GM12878 (cell line): ENCODE data around the gene OTUB2. TPM values are rescaled to one million over a fixed set of nuclear protein-coding genes. Genes with fewer than 3 reads are reported as not detected.

Experiments
- ATAC-seq: fragments of 200-7000 bp; cut with Tn5 transposase; 3 replicates; pipeline ENCODE4 v1.9.1; 2020; ENCODE audit warnings: mild to moderate bottlenecking, moderate library complexity
- BruUV-seq: library from RNA; stranded (reverse); fragments of 400-500 nt; replicated peaks from 2 replicates; lab custom pipeline; 2021; lab: Mats Ljungman, UMichigan
- CTCF ChIA-PET: fragments of 300-600 bp; sonication (Branson Sonifier 250); formaldehyde crosslinking; extraction: SDS; loops from one replicate; lab custom pipeline; 2021; ENCODE audit warnings: inconsistent platforms; lab: Yijun Ruan, JAX
- POLR2A ChIA-PET: fragments of 350-600 bp; formaldehyde crosslinking; extraction: SDS; loops from one replicate; lab custom pipeline; 2021; ENCODE audit warnings: inconsistent platforms; lab: Charles Lee
- RAD21 ChIA-PET: fragments of 300-600 bp; sonication (Branson Sonifier 250); formaldehyde crosslinking; loops from one replicate; lab custom pipeline; 2023; ENCODE audit warnings: antibody characterized with exemption; ENCODE audit not compliant: unreplicated experiment; lab: Charles Lee
- SMC1A ChIA-PET: fragments of 300-600 bp; sonication (Branson Sonifier 250); formaldehyde crosslinking; loops from one replicate; lab custom pipeline; 2023; ENCODE audit not compliant: unreplicated experiment, uncharacterized antibody; lab: Charles Lee
- DNase-seq: peaks from one replicate; pipeline ENCODE4 v3.0.0-alpha.2; 2011; ENCODE audit warnings: low read depth, low spot score
- FAIRE-seq: peaks from 3 replicates; lab custom pipeline; 2011; peaks lifted over from hg19 to GRCh38; lab: Jason Lieb, UNC
- H2AFZ ChIP-seq: 2 replicates; pipeline ENCODE4 v1.6.0; 2011; ENCODE audit warnings: low read depth, low read length, control low read depth; ENCODE audit not compliant: control insufficient read depth
- H3K27ac ChIP-seq: 2 replicates; pipeline ENCODE4 v1.5.1; 2011; ENCODE audit warnings: control low read depth; ENCODE audit not compliant: control insufficient read depth, insufficient read depth
- H3K27me3 ChIP-seq, 2 experiments: replicated peaks in 1 of 2; 2 replicates each; pipeline versions ENCODE4 v1.6.0 to v1.6.1; 2011; ENCODE audit warnings: low read length in 1 of 2; ENCODE audit not compliant: control insufficient read depth in 2 of 2, insufficient read depth in 2 of 2
- H3K36me3 ChIP-seq, 2 experiments: 2 replicates each; pipeline ENCODE4 v1.5.1; 2011; ENCODE audit warnings: low read length in 1 of 2; ENCODE audit not compliant: control insufficient read depth in 2 of 2, insufficient read depth in 2 of 2
- H3K4me1 ChIP-seq: 2 replicates; pipeline ENCODE4 v1.6.1; 2011; ENCODE audit warnings: mild to moderate bottlenecking, low read length, moderate library complexity, mixed read lengths; ENCODE audit not compliant: control insufficient read depth, insufficient read depth
- H3K4me2 ChIP-seq: 2 replicates; pipeline ENCODE4 v1.6.0; 2011; ENCODE audit warnings: control low read depth; ENCODE audit not compliant: control insufficient read depth, insufficient read depth
- H3K4me3 ChIP-seq: fragments of 200-600 bp; sonication (generic); 2 replicates; pipeline ENCODE4 v1.5.1; 2016
- H3K79me2 ChIP-seq: 2 replicates; pipeline ENCODE4 v1.6.0; 2011; ENCODE audit warnings: low read length; ENCODE audit not compliant: control insufficient read depth, insufficient read depth
- H3K9ac ChIP-seq: 2 replicates; pipeline ENCODE4 v1.8.0; 2011; ENCODE audit warnings: low read length, control low read depth, mixed read lengths; ENCODE audit not compliant: control insufficient read depth, insufficient read depth
- H3K9me3 ChIP-seq: replicated peaks from 3 replicates; pipeline ENCODE4 v1.5.1; 2011; ENCODE audit warnings: mild to moderate bottlenecking, low read length; ENCODE audit not compliant: control insufficient read depth, insufficient read depth
- H4K20me1 ChIP-seq: 2 replicates; pipeline ENCODE4 v1.6.0; 2011; ENCODE audit not compliant: control insufficient read depth, insufficient read depth
- CBFB ChIP-seq: IDR thresholded peaks from 2 replicates; pipeline ENCODE4 v1.6.1; 2016; ENCODE audit warnings: antibody characterized with exemption, low read depth
- CBX5 ChIP-seq: sonication (generic); IDR thresholded peaks from 2 replicates; pipeline ENCODE4 v1.6.1; 2016; ENCODE audit warnings: low read depth, moderate library complexity, mild to moderate bottlenecking, inconsistent platforms
- EED ChIP-seq: sonication (generic); IDR thresholded peaks from 2 replicates; pipeline ENCODE4 v1.6.1; 2016; ENCODE audit warnings: antibody characterized with exemption, low read depth
- FOS ChIP-seq: IDR thresholded peaks from 3 replicates; pipeline ENCODE4 v1.6.1; 2011; ENCODE audit warnings: borderline replicate concordance; ENCODE audit not compliant: insufficient read length; ENCODE audit errors: extremely low read depth
- JUNB ChIP-seq: IDR thresholded peaks from 2 replicates; pipeline ENCODE4 v1.6.1; 2016; ENCODE audit warnings: antibody characterized with exemption, mild to moderate bottlenecking
- NFXL1 ChIP-seq: fragments of 450-650 bp; IDR thresholded peaks from 2 replicates; pipeline ENCODE4 v1.6.1; 2017; ENCODE audit warnings: antibody characterized with exemption, mild to moderate bottlenecking, borderline replicate concordance
- RAD21 ChIP-seq: IDR thresholded peaks from 2 replicates; pipeline ENCODE4 v1.6.1; 2011; ENCODE audit warnings: mild to moderate bottlenecking, low read depth, low read length, moderate library complexity; ENCODE audit not compliant: insufficient read depth
- RELA ChIP-seq: fragments of 450-650 bp; IDR thresholded peaks from 2 replicates; pipeline ENCODE4 v1.8.0; 2014; ENCODE audit warnings: borderline replicate concordance; ENCODE audit not compliant: partially characterized antibody
- SIN3A ChIP-seq: IDR thresholded peaks from 2 replicates; pipeline ENCODE4 v1.6.1; 2012; ENCODE audit warnings: low read depth, low read length, improper control_type of control experiment
- TAF1 ChIP-seq: IDR thresholded peaks from 2 replicates; pipeline ENCODE4 v1.6.1; 2011; ENCODE audit warnings: mild to moderate bottlenecking, low read depth, low read length, borderline replicate concordance
- TCF3 ChIP-seq: IDR thresholded peaks from 2 replicates; pipeline ENCODE4 v1.6.1; 2012; ENCODE audit warnings: low read depth, mild to moderate bottlenecking, low read length, borderline replicate concordance; ENCODE audit not compliant: insufficient read depth
- TCF7 ChIP-seq: IDR thresholded peaks from 2 replicates; pipeline ENCODE4 v1.6.1; 2014; ENCODE audit warnings: antibody characterized with exemption, borderline replicate concordance
- YY1 ChIP-seq: IDR thresholded peaks from 2 replicates; pipeline ENCODE4 v1.6.1; 2011; ENCODE audit warnings: low read depth, mild to moderate bottlenecking, low read length
- ZNF384 ChIP-seq: IDR thresholded peaks from 2 replicates; pipeline ENCODE4 v1.6.1; 2012; ENCODE audit warnings: low read depth, mild to moderate bottlenecking, low read length, improper control_type of control experiment, borderline replicate concordance
- WGBS: methylation state at CpG from one replicate; pipeline ENCODE4 v1.1.6; 2016; ENCODE audit warnings: low lambda C conversion rate; ENCODE audit not compliant: insufficient replicate concordance, insufficient coverage; ENCODE audit errors: missing lambda C conversion rate; 5-methylcytosine and 5-hydroxymethylcytosine counted together
- in situ Hi-C: fragments of 300-500 bp; cut with MboI; formaldehyde crosslinking; loops from 9 replicates; pipeline ENCODE4 v1.14.3; 2018; ENCODE audit warnings: mixed read lengths
- intact Hi-C: fragments of 100-400 bp; cut with micrococcal nuclease; formaldehyde crosslinking; loops from one replicate; pipeline ENCODE4 v1.14.2; 2022; ENCODE audit not compliant: unreplicated experiment
- polyA plus RNA-seq, 11 experiments: library from polyadenylated mRNA; depleted of rRNA in 4 of 11; unstranded in 6 of 11; stranded (reverse) in 5 of 11; fragments of >200 nt; fragmentation: Nextera tagmentation in 4 of 11; fragmentation: Illumina TruSeq in 1 of 11; extraction: Ambion mirVana in 4 of 11; extraction: Trizol in 1 of 11; gene quantifications; 1 replicate in 1 of 11; 2 replicates in 10 of 11; pipeline versions ENCODE4 v1.2.1 to v1.2.3, GENCODE V29; 2011 to 2016; ENCODE audit warnings: inconsistent platforms in 2 of 11, missing spikeins in 2 of 11, low read depth in 1 of 11
- total RNA-seq, 4 experiments: library from RNA; depleted of rRNA in 3 of 4; stranded (reverse); fragments of >200 nt in 3 of 4; fragmentation: Illumina TruSeq in 1 of 4; extraction: Trizol in 1 of 4; gene quantifications; 2 replicates each; pipeline versions ENCODE4 v1.2.1 to v1.2.3, GENCODE V29; 2013 to 2021
- TF ChIP-seq, protein P1 (sequence below): IDR thresholded peaks from 2 replicates; pipeline ENCODE4 v1.6.1; 2011; ENCODE audit warnings: mild to moderate bottlenecking, low read depth, low read length, moderate library complexity; ENCODE audit not compliant: insufficient replicate concordance
- TF ChIP-seq, protein P2 (sequence below): fragments of 450-650 bp; IDR thresholded peaks from 2 replicates; pipeline ENCODE4 v1.6.1; 2017; ENCODE audit warnings: borderline replicate concordance
- TF ChIP-seq, protein P3 (sequence below): IDR thresholded peaks from 2 replicates; pipeline ENCODE4 v1.6.1; 2012; ENCODE audit warnings: low read depth, low read length, improper control_type of control experiment
- TF ChIP-seq, protein P4 (sequence below): fragments of 450-650 bp; IDR thresholded peaks from 2 replicates; pipeline ENCODE4 v1.6.1; 2016; ENCODE audit warnings: mild to moderate bottlenecking

Gene OTUB2
- total and polyA plus RNA-seq, 10 of the 15 experiments (the other 5 are each of a cell fraction or from before 2014, with no cell fraction given) = 0.05 to 0.82 (median 0.43) TPM

- TF ChIP-seq TCF7 = no peak
- TF ChIP-seq, protein P1, sequence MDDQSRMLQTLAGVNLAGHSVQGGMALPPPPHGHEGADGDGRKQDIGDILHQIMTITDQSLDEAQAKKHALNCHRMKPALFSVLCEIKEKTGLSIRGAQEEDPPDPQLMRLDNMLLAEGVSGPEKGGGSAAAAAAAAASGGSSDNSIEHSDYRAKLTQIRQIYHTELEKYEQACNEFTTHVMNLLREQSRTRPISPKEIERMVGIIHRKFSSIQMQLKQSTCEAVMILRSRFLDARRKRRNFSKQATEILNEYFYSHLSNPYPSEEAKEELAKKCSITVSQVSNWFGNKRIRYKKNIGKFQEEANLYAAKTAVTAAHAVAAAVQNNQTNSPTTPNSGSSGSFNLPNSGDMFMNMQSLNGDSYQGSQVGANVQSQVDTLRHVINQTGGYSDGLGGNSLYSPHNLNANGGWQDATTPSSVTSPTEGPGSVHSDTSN = no peak
- TF ChIP-seq EED = no peak
- no peak for TF ChIP-seq TAF1
- no peak for TF ChIP-seq JUNB
- TF ChIP-seq, protein P2, sequence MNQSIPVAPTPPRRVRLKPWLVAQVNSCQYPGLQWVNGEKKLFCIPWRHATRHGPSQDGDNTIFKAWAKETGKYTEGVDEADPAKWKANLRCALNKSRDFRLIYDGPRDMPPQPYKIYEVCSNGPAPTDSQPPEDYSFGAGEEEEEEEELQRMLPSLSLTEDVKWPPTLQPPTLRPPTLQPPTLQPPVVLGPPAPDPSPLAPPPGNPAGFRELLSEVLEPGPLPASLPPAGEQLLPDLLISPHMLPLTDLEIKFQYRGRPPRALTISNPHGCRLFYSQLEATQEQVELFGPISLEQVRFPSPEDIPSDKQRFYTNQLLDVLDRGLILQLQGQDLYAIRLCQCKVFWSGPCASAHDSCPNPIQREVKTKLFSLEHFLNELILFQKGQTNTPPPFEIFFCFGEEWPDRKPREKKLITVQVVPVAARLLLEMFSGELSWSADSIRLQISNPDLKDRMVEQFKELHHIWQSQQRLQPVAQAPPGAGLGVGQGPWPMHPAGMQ = no peak
- no peak for TF ChIP-seq SIN3A
- no peak for TF ChIP-seq TCF3
- no peak for TF ChIP-seq NFXL1
Observed at GRCh38 chr14:94087891-94088290, 61.8 kb downstream of the OTUB2 start (continued).

DNA sequence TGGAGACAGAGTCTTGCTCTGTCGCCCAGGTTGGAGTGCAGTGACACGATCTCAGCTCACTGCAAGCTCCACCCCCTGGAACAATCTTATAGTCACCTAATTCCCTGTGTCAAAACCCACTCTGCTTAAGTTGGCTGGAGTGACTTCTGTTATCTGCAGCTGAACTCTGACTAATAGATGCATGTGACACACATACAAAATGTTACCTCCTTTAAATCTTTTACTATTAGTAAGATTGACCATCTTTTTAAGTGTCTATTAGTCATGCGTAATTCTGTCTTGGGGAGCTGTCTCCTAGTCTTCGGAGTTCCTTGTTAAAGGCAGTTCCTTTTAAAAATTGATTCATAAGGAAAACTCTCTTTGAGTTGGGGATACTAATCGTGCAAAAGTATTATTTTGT is 62.4 kb downstream of the OTUB2 start:
- Histone ChIP-seq H3K27me3 (no peaks in the 10 kb centered on the region), H3K9ac (no peak overlapping the region), H3K79me2 (no peaks in the 10 kb centered on the region), H3K4me1 (no peaks in the 10 kb centered on the region), H3K9me3 (no peaks in the 10 kb centered on the region; the same call in 2 of the 3 replicates), H3K4me2 (no peak overlapping the region), H3K27ac (no peak overlapping the region), H3K4me3 (no peak overlapping the region), H2AFZ (no peak overlapping the region), H3K36me3 (no peaks in the 10 kb centered on the region), H4K20me1 (no peaks in the 10 kb centered on the region)
- ChIA-PET CTCF (interaction anchor here (1.6 kb wide), 1 partner anchor 44 kb away, joined by 5 read pairs; no protein-coding TSS in a partner anchor), POLR2A (no interaction called here), RAD21 (no interaction called here), SMC1A (no interaction called here)
- WGBS = 45% methylated on average over 4 of the region's 5 CpGs
- ATAC-seq (no peak), FAIRE-seq (no peak), DNase-seq (no peak)
- BruUV-seq = no TSS peak
- in situ Hi-C loops (no loop called here), intact Hi-C loops (no loop called here)
- TF ChIP-seq, protein P1 = no peak
- TF ChIP-seq YY1 (no peak), CBFB (no peak), CBX5 (no peak), ZNF384 (no peak), RAD21 (no peak), RELA (no peak), NFXL1 (no peak), FOS (no peak)
- TF ChIP-seq, protein P3, sequence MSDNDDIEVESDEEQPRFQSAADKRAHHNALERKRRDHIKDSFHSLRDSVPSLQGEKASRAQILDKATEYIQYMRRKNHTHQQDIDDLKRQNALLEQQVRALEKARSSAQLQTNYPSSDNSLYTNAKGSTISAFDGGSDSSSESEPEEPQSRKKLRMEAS = no peak
- TF ChIP-seq, protein P4, sequence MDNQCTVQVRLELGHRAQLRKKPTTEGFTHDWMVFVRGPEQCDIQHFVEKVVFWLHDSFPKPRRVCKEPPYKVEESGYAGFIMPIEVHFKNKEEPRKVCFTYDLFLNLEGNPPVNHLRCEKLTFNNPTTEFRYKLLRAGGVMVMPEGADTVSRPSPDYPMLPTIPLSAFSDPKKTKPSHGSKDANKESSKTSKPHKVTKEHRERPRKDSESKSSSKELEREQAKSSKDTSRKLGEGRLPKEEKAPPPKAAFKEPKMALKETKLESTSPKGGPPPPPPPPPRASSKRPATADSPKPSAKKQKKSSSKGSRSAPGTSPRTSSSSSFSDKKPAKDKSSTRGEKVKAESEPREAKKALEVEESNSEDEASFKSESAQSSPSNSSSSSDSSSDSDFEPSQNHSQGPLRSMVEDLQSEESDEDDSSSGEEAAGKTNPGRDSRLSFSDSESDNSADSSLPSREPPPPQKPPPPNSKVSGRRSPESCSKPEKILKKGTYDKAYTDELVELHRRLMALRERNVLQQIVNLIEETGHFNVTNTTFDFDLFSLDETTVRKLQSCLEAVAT = no peak
